OCI-LY1 (cell line): Measurements from ENCODE around the gene TRIO.

Source experiments
- H2AFZ ChIP-seq: fragments of 200-600 bp; sonication (generic), shearing (Covaris generic); 2 replicates; pipeline ENCODE4 v1.6.0; 2014; ENCODE audit warnings: antibody characterized with exemption, mild to moderate bottlenecking, low read length
- H3F3A ChIP-seq: fragments of 200-600 bp; sonication (generic), shearing (Covaris generic); 2 replicates; pipeline ENCODE4 v1.6.0; 2014; ENCODE audit warnings: mild to moderate bottlenecking, antibody characterized with exemption, low read length, moderate library complexity; ENCODE audit not compliant: insufficient read depth
- H3K27ac ChIP-seq: fragments of 200-600 bp; sonication (generic); 2 replicates; pipeline ENCODE4 v1.5.1; 2014; ENCODE audit warnings: low read length, mixed run types, mild to moderate bottlenecking, low read depth; ENCODE audit not compliant: poor library complexity, severe bottlenecking
- H3K27me3 ChIP-seq: fragments of 200-600 bp; sonication (generic); 2 replicates; pipeline ENCODE4 v1.6.0; 2014; ENCODE audit warnings: antibody characterized with exemption, mild to moderate bottlenecking, low read length, moderate library complexity; ENCODE audit not compliant: insufficient read depth
- H3K36me3 ChIP-seq: fragments of 200-600 bp; sonication (generic); 2 replicates; pipeline ENCODE4 v1.6.1; 2014; ENCODE audit warnings: mild to moderate bottlenecking, antibody characterized with exemption, low read length, moderate library complexity, mixed read lengths; ENCODE audit not compliant: insufficient read depth
- H3K4me1 ChIP-seq: fragments of 200-600 bp; sonication (generic); 2 replicates; pipeline ENCODE4 v1.5.1; 2014; ENCODE audit warnings: mild to moderate bottlenecking, low read length, moderate library complexity; ENCODE audit not compliant: insufficient read depth, severe bottlenecking
- H3K4me2 ChIP-seq: fragments of 200-600 bp; sonication (generic), shearing (Covaris generic); 2 replicates; pipeline ENCODE4 v1.6.1; 2014; ENCODE audit warnings: low read length
- H3K4me3 ChIP-seq: fragments of 200-600 bp; sonication (generic); 2 replicates; pipeline ENCODE4 v1.5.1; 2014; ENCODE audit warnings: low read length, low read depth, mild to moderate bottlenecking, mixed read lengths; ENCODE audit not compliant: poor library complexity, severe bottlenecking
- H3K79me2 ChIP-seq: fragments of 200-600 bp; shearing (Covaris generic); 2 replicates; pipeline ENCODE4 v1.6.1; 2016; ENCODE audit warnings: mixed run types, low read length, mixed read lengths; ENCODE audit not compliant: insufficient read depth
- H3K9ac ChIP-seq: fragments of 200-600 bp; sonication (generic), shearing (Covaris generic); 2 replicates; pipeline ENCODE4 v1.6.1; 2014; ENCODE audit warnings: mild to moderate bottlenecking, low read length, mixed read lengths
- H3K9me2 ChIP-seq: fragments of 200-600 bp; sonication (generic), shearing (Covaris generic); 2 replicates; pipeline ENCODE4 v1.6.1; 2014; ENCODE audit warnings: low read depth, mild to moderate bottlenecking, low read length, mixed read lengths
- H3K9me3 ChIP-seq: fragments of 200-600 bp; shearing (Covaris generic); 2 replicates; pipeline ENCODE4 v1.6.1; 2014; ENCODE audit warnings: low read length, mixed read lengths
- H4K20me1 ChIP-seq: fragments of 200-600 bp; sonication (generic), shearing (Covaris generic); 2 replicates; pipeline ENCODE4 v1.6.0; 2016; ENCODE audit warnings: mild to moderate bottlenecking, low read length; ENCODE audit not compliant: insufficient read depth
- CTCF ChIP-seq: fragments of 200-600 bp; sonication (generic), shearing (Covaris generic); IDR thresholded peaks from 2 replicates; pipeline ENCODE4 v1.5.1; 2017; ENCODE audit warnings: mild to moderate bottlenecking, antibody characterized with exemption, low read length, moderate library complexity, mixed read lengths
- EZH2 ChIP-seq: fragments of 200-600 bp; sonication (generic), shearing (Covaris generic); IDR thresholded peaks from 2 replicates; pipeline ENCODE4 v1.8.0; 2017; ENCODE audit warnings: borderline replicate concordance, mixed run types, mild to moderate bottlenecking, antibody characterized with exemption, low read length, moderate library complexity, mixed read lengths

TRIO gene

GRCh38 chr5:14521748-14522147, 378.6 kb downstream of the TRIO start:
- Histone ChIP-seq H3K9me2 (no peaks in the 10 kb centered on the region), H3F3A (no peaks in the 10 kb centered on the region), H3K4me1 (peaks cover 4% of the 10 kb centered on the region), H3K4me2 (no peak overlapping the region), H3K27me3 (no peaks in the 10 kb centered on the region), H3K9me3 (no peaks in the 10 kb centered on the region), H3K36me3 (no peaks in the 10 kb centered on the region), H2AFZ (no peak overlapping the region), H3K9ac (no peak overlapping the region), H4K20me1 (no peaks in the 10 kb centered on the region), H3K79me2 (no peaks in the 10 kb centered on the region), H3K27ac (no peak overlapping the region), H3K4me3 (no peak overlapping the region)
- TF ChIP-seq CTCF (no peak), EZH2 (no peak)

- H3K27ac ChIP-seq = no peak overlapping the region
- no peak overlapping the region for H3K9ac ChIP-seq
- H3K9me2 ChIP-seq = no peaks in the 10 kb centered on the region
- no peak overlapping the region for H3K4me3 ChIP-seq
- TF ChIP-seq CTCF (no peak), EZH2 (no peak)
- H4K20me1 ChIP-seq = no peaks in the 10 kb centered on the region
- H3K4me2 ChIP-seq = no peak overlapping the region
- no peaks in the 10 kb centered on the region for H3K79me2 ChIP-seq
- H3K4me1 ChIP-seq = peaks cover 4% of the 10 kb centered on the region
- H3K9me3 ChIP-seq = no peaks in the 10 kb centered on the region
- no peak overlapping the region for H2AFZ ChIP-seq
- no peaks in the 10 kb centered on the region for H3K27me3 ChIP-seq
- no peaks in the 10 kb centered on the region for H3K36me3 ChIP-seq
- no peaks in the 10 kb centered on the region for H3F3A ChIP-seq
Measured at GRCh38 chr5:14522721-14523120, 379.6 kb downstream of the TRIO start.

GRCh38 chr5:14523243-14524034, 380.3 kb downstream of the TRIO start:
- no peak overlapping the region for H3K4me3 ChIP-seq
- no peak overlapping the region for H3K4me2 ChIP-seq
- TF ChIP-seq CTCF = no peak
- no peak for TF ChIP-seq EZH2
- no peak overlapping the region for H3K27ac ChIP-seq
- no peak overlapping the region for H3K9ac ChIP-seq
- H2AFZ ChIP-seq = no peak overlapping the region
- H3K79me2 ChIP-seq = no peaks in the 10 kb centered on the region
- H4K20me1 ChIP-seq = no peaks in the 10 kb centered on the region
- no peaks in the 10 kb centered on the region for H3K36me3 ChIP-seq
- no peaks in the 10 kb centered on the region for H3K9me2 ChIP-seq
- H3F3A ChIP-seq = no peaks in the 10 kb centered on the region
- H3K4me1 ChIP-seq = peaks cover 4% of the 10 kb centered on the region
- no peaks in the 10 kb centered on the region for H3K9me3 ChIP-seq
- H3K27me3 ChIP-seq = no peaks in the 10 kb centered on the region
